HCT116 (cell line): Measurements from ENCODE around the gene VAV2. TPM values are rescaled to one million over a fixed set of nuclear protein-coding genes. Genes with fewer than 3 reads are reported as not detected.

Source experiments
- ATAC-seq: fragments of 200-7000 bp; cut with Tn5 transposase; 2 replicates; pipeline ENCODE4 v1.9.1; 2020; ENCODE audit warnings: mild to moderate bottlenecking, moderate library complexity
- BruUV-seq: library from RNA; stranded (reverse); fragments of 400-500 nt; replicated peaks from 2 replicates; lab custom pipeline; 2021; lab: Mats Ljungman, UMichigan
- CTCF ChIA-PET: fragments of 300-600 bp; sonication (Branson Sonifier 250); formaldehyde crosslinking; loops from one replicate; lab custom pipeline; 2021; ENCODE audit warnings: antibody characterized with exemption; lab: Charles Lee
- POLR2A ChIA-PET: fragments of 300-600, 350-600 bp; sonication (Branson Sonifier 250); formaldehyde crosslinking; loops from one replicate; lab custom pipeline; 2021; ENCODE audit warnings: antibody characterized with exemption; lab: Charles Lee
- RAD21 ChIA-PET, 2 experiments: fragments of 300-600 bp; sonication (Branson Sonifier 250); formaldehyde crosslinking; loops; one replicate each; lab custom pipeline; 2023; ENCODE audit warnings: low total read pairs in 2 of 2; ENCODE audit not compliant: uncharacterized antibody in 2 of 2, unreplicated experiment in 2 of 2, low non-redundant PET in 1 of 2; lab: Charles Lee
- DNase-seq: peaks from one replicate; pipeline ENCODE4 v3.0.0-alpha.2; 2010; ENCODE audit warnings: low read depth, low spot score
- H2AFZ ChIP-seq: fragments of 200-600 bp; shearing (Covaris generic), sonication (generic); 2 replicates; pipeline ENCODE4 v1.6.1; 2017; ENCODE audit warnings: low read depth, mixed run types, mixed read lengths, antibody characterized with exemption, low read length; ENCODE audit not compliant: poor library complexity, severe bottlenecking
- H3K27ac ChIP-seq: 2 replicates; pipeline ENCODE4 v1.5.1; 2012; ENCODE audit warnings: low read depth, low read length
- H3K27me3 ChIP-seq: fragments of 200-600 bp; sonication (generic); 2 replicates; pipeline ENCODE4 v1.6.1; 2016; ENCODE audit warnings: mixed run types, low read length, mixed read lengths; ENCODE audit not compliant: insufficient read depth
- H3K36me3 ChIP-seq, 2 experiments: fragments of 200-500 bp in 1 of 2; fragments of 200-600 bp in 1 of 2; sonication (Bioruptor generic) in 1 of 2; sonication (generic) in 1 of 2; 2 replicates each; pipeline versions ENCODE4 v1.5.1 to v1.6.1; 2014 to 2016; ENCODE audit warnings: low read length in 2 of 2, inconsistent platforms in 1 of 2, mixed read lengths in 1 of 2, mixed run types in 1 of 2; ENCODE audit not compliant: insufficient read depth in 2 of 2, control insufficient read depth in 1 of 2
- H3K4me1 ChIP-seq, 2 experiments: fragments of 200-600 bp in 1 of 2; sonication (generic) in 1 of 2; 2 replicates each; pipeline versions ENCODE4 v1.5.1 to v1.6.1; 2012 to 2017; ENCODE audit warnings: low read length in 2 of 2, inconsistent platforms in 1 of 2, mild to moderate bottlenecking in 1 of 2, mixed read lengths in 1 of 2, mixed run types in 1 of 2, moderate library complexity in 1 of 2; ENCODE audit not compliant: insufficient read depth in 2 of 2, control insufficient read depth in 1 of 2
- H3K4me2 ChIP-seq: fragments of 200-600 bp; sonication (generic); 2 replicates; pipeline ENCODE4 v1.6.1; 2017; ENCODE audit warnings: mixed run types, low read length, mixed read lengths
- H3K4me3 ChIP-seq, 2 experiments: fragments of 200-600 bp in 1 of 2; sonication (generic) in 1 of 2; replicated peaks in 1 of 2; 2 replicates each; pipeline ENCODE4 v1.5.1; 2011 to 2016; ENCODE audit warnings: low read length in 2 of 2, control low read depth in 1 of 2, low read depth in 1 of 2, mild to moderate bottlenecking in 1 of 2, mixed read lengths in 1 of 2, mixed run types in 1 of 2
- H3K79me2 ChIP-seq: fragments of 200-600 bp; sonication (generic); 2 replicates; pipeline ENCODE4 v1.6.1; 2017; ENCODE audit warnings: mild to moderate bottlenecking, mixed run types, low read length, moderate library complexity, mixed read lengths; ENCODE audit not compliant: insufficient read depth
- H3K9ac ChIP-seq: fragments of 200-600 bp; sonication (generic); 2 replicates; pipeline ENCODE4 v1.6.1; 2016; ENCODE audit warnings: low read length, mixed read lengths
- H3K9me2 ChIP-seq: fragments of 200-600 bp; sonication (generic), shearing (Covaris generic); 2 replicates; pipeline ENCODE4 v1.6.1; 2017; ENCODE audit warnings: mixed run types, mild to moderate bottlenecking, moderate library complexity; ENCODE audit not compliant: insufficient read depth
- H3K9me3 ChIP-seq, 2 experiments: fragments of 200-500 bp in 1 of 2; fragments of 200-600 bp in 1 of 2; sonication (Bioruptor generic) in 1 of 2; sonication (generic) in 1 of 2; 2 replicates each; pipeline ENCODE4 v1.6.1; 2014 to 2017; ENCODE audit warnings: low read length in 2 of 2, mixed read lengths in 2 of 2, inconsistent platforms in 1 of 2, low read depth in 1 of 2, mild to moderate bottlenecking in 1 of 2, mixed run types in 1 of 2, moderate library complexity in 1 of 2; ENCODE audit not compliant: control insufficient read depth in 1 of 2, insufficient read depth in 1 of 2
- H4K20me1 ChIP-seq: fragments of 200-600 bp; sonication (generic), shearing (Covaris generic); 2 replicates; pipeline ENCODE4 v1.6.1; 2017; ENCODE audit warnings: mixed run types, mild to moderate bottlenecking, moderate library complexity; ENCODE audit not compliant: insufficient read depth
- EGR1 ChIP-seq: IDR thresholded peaks from 2 replicates; pipeline ENCODE4 v1.6.1; 2012; ENCODE audit warnings: low read depth
- EZH2 ChIP-seq: fragments of 200-600 bp; sonication (generic); IDR thresholded peaks from 2 replicates; pipeline ENCODE4 v1.6.1; 2017; ENCODE audit warnings: antibody characterized with exemption, mixed run types
- FOSL1 ChIP-seq: IDR thresholded peaks from 2 replicates; pipeline ENCODE4 v1.6.1; 2012; ENCODE audit warnings: low read depth
- JUND ChIP-seq: IDR thresholded peaks from 2 replicates; pipeline ENCODE4 v1.6.1; 2012
- TCF7L2 ChIP-seq: IDR thresholded peaks from 2 replicates; pipeline ENCODE4 v1.7.0; 2011; ENCODE audit warnings: borderline replicate concordance, inconsistent platforms; ENCODE audit not compliant: insufficient read depth, insufficient read length; ENCODE audit errors: extremely low read depth
- ZNF274 ChIP-seq: fragments of 200-500 bp; sonication (Bioruptor generic); IDR thresholded peaks from 2 replicates; pipeline ENCODE4 v1.6.1; 2014; ENCODE audit warnings: mild to moderate bottlenecking, low read depth, low read length, inconsistent platforms
- intact Hi-C: fragments of 100-400 bp; cut with micrococcal nuclease; formaldehyde crosslinking; loops from 2 replicates; pipeline ENCODE4 v1.10.0; 2022
- total RNA-seq: library from RNA; stranded (reverse); gene quantifications from one replicate; pipeline ENCODE4 v1.2.1, GENCODE V29; 2021; ENCODE audit not compliant: unreplicated experiment
- TF ChIP-seq, protein P1 (sequence below): IDR thresholded peaks from 2 replicates; pipeline ENCODE4 v1.6.1; 2011; ENCODE audit warnings: mild to moderate bottlenecking, low read length, moderate library complexity; ENCODE audit not compliant: insufficient replicate concordance; ENCODE audit errors: extremely low read depth
- TF ChIP-seq, protein P2 (sequence below): IDR thresholded peaks from 2 replicates; pipeline ENCODE4 v1.6.1; 2012
- TF ChIP-seq, protein P3 (sequence below), 3 experiments: fragments of 200-600 bp in 1 of 3; sonication (generic) in 1 of 3; IDR thresholded peaks in 2 of 3; conservative IDR thresholded peaks in 1 of 3; 2 replicates each; pipeline ENCODE4 v1.5.1; 2012 to 2017; ENCODE audit warnings: low read depth in 2 of 3, low read length in 2 of 3, antibody characterized with exemption in 1 of 3, borderline replicate concordance in 1 of 3, control low read depth in 1 of 3, mild to moderate bottlenecking in 1 of 3, mixed read lengths in 1 of 3, mixed run types in 1 of 3, moderate library complexity in 1 of 3; ENCODE audit not compliant: insufficient read depth in 1 of 3
- TF ChIP-seq, protein P4 (sequence below): IDR thresholded peaks from 2 replicates; pipeline ENCODE4 v1.6.1; 2012; ENCODE audit warnings: low read depth

The VAV2 gene
- total RNA-seq, 1 experiment from 2014 or later, result 33.2 TPM

DNA sequence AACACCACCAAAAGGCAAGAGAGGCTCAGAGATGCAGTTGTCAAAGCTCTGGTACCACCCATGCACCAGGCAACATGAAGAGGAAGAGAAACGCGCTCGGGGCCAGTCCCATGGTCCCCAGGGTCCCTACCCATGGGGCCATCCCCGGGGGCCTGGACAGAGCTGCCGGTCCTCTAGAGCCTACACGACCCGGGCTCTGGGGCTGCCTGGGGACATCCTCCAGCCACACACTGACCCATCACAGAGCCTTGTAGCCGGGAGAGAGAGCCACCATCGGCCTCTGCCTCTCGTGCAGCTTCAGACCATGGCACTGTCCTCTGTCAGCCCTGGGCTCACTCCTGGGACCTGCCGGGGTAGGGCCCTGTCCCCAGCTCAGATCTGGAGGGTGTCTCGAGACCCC lies 23.7 kb downstream of the VAV2 start:
- DNase-seq (no peak), ATAC-seq (no peak)
- POLR2A ChIA-PET, result no interaction called here
- CTCF ChIA-PET, result no interaction called here
- Histone ChIP-seq H3K9me2 (no peaks in the 10 kb centered on the region), H3K27ac (no peak overlapping the region), H4K20me1 (no peaks in the 10 kb centered on the region), H3K79me2 (peaks cover 87% of the 10 kb centered on the region), H3K9ac (no peak overlapping the region), H3K9me3 (no peaks in the 10 kb centered on the region; a peak in 3 of 4 replicates), H3K36me3 (no peaks in the 10 kb centered on the region), H3K4me1 (no peaks in the 10 kb centered on the region), H3K4me3 (no peak overlapping the region), H3K27me3 (no peaks in the 10 kb centered on the region), H3K4me2 (no peak overlapping the region)
- intact Hi-C loops, result no loop called here
- BruUV-seq, result no TSS peak
- RAD21 ChIA-PET, result no interaction called here
- TF ChIP-seq EGR1 (no peak), ZNF274 (no peak), JUND (no peak), FOSL1 (no peak), EZH2 (no peak), TCF7L2 (no peak)
- TF ChIP-seq, protein P1, sequence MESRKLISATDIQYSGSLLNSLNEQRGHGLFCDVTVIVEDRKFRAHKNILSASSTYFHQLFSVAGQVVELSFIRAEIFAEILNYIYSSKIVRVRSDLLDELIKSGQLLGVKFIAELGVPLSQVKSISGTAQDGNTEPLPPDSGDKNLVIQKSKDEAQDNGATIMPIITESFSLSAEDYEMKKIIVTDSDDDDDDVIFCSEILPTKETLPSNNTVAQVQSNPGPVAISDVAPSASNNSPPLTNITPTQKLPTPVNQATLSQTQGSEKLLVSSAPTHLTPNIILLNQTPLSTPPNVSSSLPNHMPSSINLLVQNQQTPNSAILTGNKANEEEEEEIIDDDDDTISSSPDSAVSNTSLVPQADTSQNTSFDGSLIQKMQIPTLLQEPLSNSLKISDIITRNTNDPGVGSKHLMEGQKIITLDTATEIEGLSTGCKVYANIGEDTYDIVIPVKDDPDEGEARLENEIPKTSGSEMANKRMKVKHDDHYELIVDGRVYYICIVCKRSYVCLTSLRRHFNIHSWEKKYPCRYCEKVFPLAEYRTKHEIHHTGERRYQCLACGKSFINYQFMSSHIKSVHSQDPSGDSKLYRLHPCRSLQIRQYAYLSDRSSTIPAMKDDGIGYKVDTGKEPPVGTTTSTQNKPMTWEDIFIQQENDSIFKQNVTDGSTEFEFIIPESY, result no peak
- TF ChIP-seq, protein P2, sequence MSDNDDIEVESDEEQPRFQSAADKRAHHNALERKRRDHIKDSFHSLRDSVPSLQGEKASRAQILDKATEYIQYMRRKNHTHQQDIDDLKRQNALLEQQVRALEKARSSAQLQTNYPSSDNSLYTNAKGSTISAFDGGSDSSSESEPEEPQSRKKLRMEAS, result no peak
- TF ChIP-seq, protein P3, sequence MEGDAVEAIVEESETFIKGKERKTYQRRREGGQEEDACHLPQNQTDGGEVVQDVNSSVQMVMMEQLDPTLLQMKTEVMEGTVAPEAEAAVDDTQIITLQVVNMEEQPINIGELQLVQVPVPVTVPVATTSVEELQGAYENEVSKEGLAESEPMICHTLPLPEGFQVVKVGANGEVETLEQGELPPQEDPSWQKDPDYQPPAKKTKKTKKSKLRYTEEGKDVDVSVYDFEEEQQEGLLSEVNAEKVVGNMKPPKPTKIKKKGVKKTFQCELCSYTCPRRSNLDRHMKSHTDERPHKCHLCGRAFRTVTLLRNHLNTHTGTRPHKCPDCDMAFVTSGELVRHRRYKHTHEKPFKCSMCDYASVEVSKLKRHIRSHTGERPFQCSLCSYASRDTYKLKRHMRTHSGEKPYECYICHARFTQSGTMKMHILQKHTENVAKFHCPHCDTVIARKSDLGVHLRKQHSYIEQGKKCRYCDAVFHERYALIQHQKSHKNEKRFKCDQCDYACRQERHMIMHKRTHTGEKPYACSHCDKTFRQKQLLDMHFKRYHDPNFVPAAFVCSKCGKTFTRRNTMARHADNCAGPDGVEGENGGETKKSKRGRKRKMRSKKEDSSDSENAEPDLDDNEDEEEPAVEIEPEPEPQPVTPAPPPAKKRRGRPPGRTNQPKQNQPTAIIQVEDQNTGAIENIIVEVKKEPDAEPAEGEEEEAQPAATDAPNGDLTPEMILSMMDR (IDR thresholded peaks at IDR 0.05 in 2 of 3, conservative IDR thresholded peaks at IDR 0.05 in 1 of 3; ENCODE audit: borderline replicate concordance in 1 of 3, insufficient read depth in 1 of 3, low read depth in 2 of 3, low read length in 2 of 3), result no peak
- TF ChIP-seq, protein P4, sequence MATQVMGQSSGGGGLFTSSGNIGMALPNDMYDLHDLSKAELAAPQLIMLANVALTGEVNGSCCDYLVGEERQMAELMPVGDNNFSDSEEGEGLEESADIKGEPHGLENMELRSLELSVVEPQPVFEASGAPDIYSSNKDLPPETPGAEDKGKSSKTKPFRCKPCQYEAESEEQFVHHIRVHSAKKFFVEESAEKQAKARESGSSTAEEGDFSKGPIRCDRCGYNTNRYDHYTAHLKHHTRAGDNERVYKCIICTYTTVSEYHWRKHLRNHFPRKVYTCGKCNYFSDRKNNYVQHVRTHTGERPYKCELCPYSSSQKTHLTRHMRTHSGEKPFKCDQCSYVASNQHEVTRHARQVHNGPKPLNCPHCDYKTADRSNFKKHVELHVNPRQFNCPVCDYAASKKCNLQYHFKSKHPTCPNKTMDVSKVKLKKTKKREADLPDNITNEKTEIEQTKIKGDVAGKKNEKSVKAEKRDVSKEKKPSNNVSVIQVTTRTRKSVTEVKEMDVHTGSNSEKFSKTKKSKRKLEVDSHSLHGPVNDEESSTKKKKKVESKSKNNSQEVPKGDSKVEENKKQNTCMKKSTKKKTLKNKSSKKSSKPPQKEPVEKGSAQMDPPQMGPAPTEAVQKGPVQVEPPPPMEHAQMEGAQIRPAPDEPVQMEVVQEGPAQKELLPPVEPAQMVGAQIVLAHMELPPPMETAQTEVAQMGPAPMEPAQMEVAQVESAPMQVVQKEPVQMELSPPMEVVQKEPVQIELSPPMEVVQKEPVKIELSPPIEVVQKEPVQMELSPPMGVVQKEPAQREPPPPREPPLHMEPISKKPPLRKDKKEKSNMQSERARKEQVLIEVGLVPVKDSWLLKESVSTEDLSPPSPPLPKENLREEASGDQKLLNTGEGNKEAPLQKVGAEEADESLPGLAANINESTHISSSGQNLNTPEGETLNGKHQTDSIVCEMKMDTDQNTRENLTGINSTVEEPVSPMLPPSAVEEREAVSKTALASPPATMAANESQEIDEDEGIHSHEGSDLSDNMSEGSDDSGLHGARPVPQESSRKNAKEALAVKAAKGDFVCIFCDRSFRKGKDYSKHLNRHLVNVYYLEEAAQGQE, result no peak
- TF ChIP-seq, all 23 proteins: peak for 0
- H2AFZ ChIP-seq, result no peak overlapping the region
